ENCODE data around the gene CHPT1.
"Not testable (repeated sequence)": the region's sequence is repeated elsewhere in the genome, so short reads cannot be mapped to it uniquely, and the experiment has no call there.

Gene CHPT1

GRCh38 chr12:101722392-101722791, 25.0 kb downstream of the CHPT1 start:
- no peak for DNase-seq

- no peak for DNase-seq
These were observed 29.7 kb downstream of the CHPT1 start for GRCh38 chr12:101727098-101727497.

- DNase-seq, result no peak
These were observed 32.4 kb downstream of the CHPT1 start for GRCh38 chr12:101729842-101730241.

- no peak for DNase-seq
These were observed 34.9 kb downstream of the CHPT1 start for GRCh38 chr12:101732318-101732717.

GRCh38 chr12:101733166-101733565, 35.7 kb downstream of the CHPT1 start:
- DNase-seq, result no peak

- DNase-seq, result not testable (repeated sequence)
These were observed 37.0 kb downstream of the CHPT1 start for GRCh38 chr12:101734482-101734881.

- no peak for DNase-seq
These were observed 40.0 kb downstream of the CHPT1 start for GRCh38 chr12:101737476-101737875.

- no peak for DNase-seq
These were observed 41.7 kb downstream of the CHPT1 start, which contains the start of gene SYCP3 for GRCh38 chr12:101738920-101739665. TSS of gene SYCP3 (minus strand) at chr12:101739462. CDS start at chr12:101737935, 1,527 bp downstream.

- DNase-seq, result no peak
These were observed 43.1 kb downstream of the CHPT1 start for GRCh38 chr12:101740566-101740965.

GRCh38 chr12:101740980-101741379, 43.5 kb downstream of the CHPT1 start:
- no peak for DNase-seq

- DNase-seq, result no peak
These were observed 45.8 kb downstream of the CHPT1 start for GRCh38 chr12:101743242-101743641.

GRCh38 chr12:101743724-101744472, 46.5 kb downstream of the CHPT1 start:
- no peak for DNase-seq

GRCh38 chr12:101745481-101745880, 48.0 kb downstream of the CHPT1 start:
- no peak for DNase-seq

- DNase-seq, result no peak
These were observed 48.8 kb downstream of the CHPT1 start for GRCh38 chr12:101746196-101746595.

GRCh38 chr12:101746661-101747060, 49.2 kb downstream of the CHPT1 start:
- no peak for DNase-seq

- DNase-seq, result no peak
These were observed 50.3 kb downstream of the CHPT1 start for GRCh38 chr12:101747697-101748096.

GRCh38 chr12:101748907-101749306, 51.5 kb downstream of the CHPT1 start:
- DNase-seq, result no peak

- no peak for DNase-seq
These were observed 52.2 kb downstream of the CHPT1 start for GRCh38 chr12:101749657-101750056.

- no peak for DNase-seq
These were observed 52.7 kb downstream of the CHPT1 start for GRCh38 chr12:101750152-101750551.

- no peak for DNase-seq
These were observed 62.1 kb downstream of the CHPT1 start for GRCh38 chr12:101759396-101760047.

- no peak for DNase-seq
These were observed 63.9 kb downstream of the CHPT1 start for GRCh38 chr12:101761350-101761749.

- no peak for DNase-seq
These were observed 64.3 kb downstream of the CHPT1 start for GRCh38 chr12:101761781-101762180.

GRCh38 chr12:101763246-101763931, 65.9 kb downstream of the CHPT1 start:
- no peak for DNase-seq
